Measurements from ENCODE around the gene KCND3. TPM values are rescaled to one million over a fixed set of nuclear protein-coding genes. Genes with fewer than 3 reads are reported as not detected.

KCND3 gene
- total and polyA plus RNA-seq, 2 experiments from 2014 or later = 0.10 to 0.18 TPM

- Histone ChIP-seq H3K27me3 (ENCODE audit: insufficient read depth) (no peaks in the 10 kb centered on the region), H3K4me3 (no peak overlapping the region), H4K20me1 (replicated peaks; ENCODE audit: insufficient read depth) (no peaks in the 10 kb centered on the region), H3K79me2 (replicated peaks; ENCODE audit: insufficient read depth) (no peaks in the 10 kb centered on the region), H2AFZ (no peak overlapping the region), H3K4me1 (ENCODE audit: insufficient read depth) (peaks cover 3% of the 10 kb centered on the region; the same call in 1 of the 2 replicates), H3F3A (replicated peaks; ENCODE audit: low read depth) (no peaks in the 10 kb centered on the region), H3K36me3 (ENCODE audit: insufficient read depth) (no peaks in the 10 kb centered on the region), H3K4me2 (no peak overlapping the region), H3K9me2 (ENCODE audit: insufficient read depth) (peaks cover 15% of the 10 kb centered on the region), H3K27ac (ENCODE audit: low read depth) (peak overlapping the region; percentile 14; the same call in 1 of the 2 replicates)
- TF ChIP-seq EZH2phosphoT487 (IDR thresholded peaks at IDR 0.05; ENCODE audit: unreplicated experiment) = no peak
- no peak for TF ChIP-seq POLR2AphosphoS5 (IDR thresholded peaks at IDR 0.05; ENCODE audit: low read depth)
- no peak for TF ChIP-seq CREB1 (CRISPR knock-in tag; IDR thresholded peaks at IDR 0.05; ENCODE audit: low read depth)
- TF ChIP-seq ZNF462 (CRISPR knock-in tag; IDR thresholded peaks at IDR 0.05) = no peak
- TF ChIP-seq STAT1 (IDR thresholded peaks at IDR 0.05; ENCODE audit: unreplicated experiment) = no peak
- no peak for TF ChIP-seq ETS1 (IDR thresholded peaks at IDR 0.05)
- no peak for TF ChIP-seq JUNB (IDR thresholded peaks at IDR 0.05; ENCODE audit: unreplicated experiment)
- no peak for TF ChIP-seq ZNF331 (CRISPR knock-in tag; IDR thresholded peaks at IDR 0.05; ENCODE audit: low read depth)
- no peak for TF ChIP-seq ZNF114 (CRISPR knock-in tag; IDR thresholded peaks at IDR 0.05)
- TF ChIP-seq EZH2 (IDR thresholded peaks at IDR 0.05; ENCODE audit: low read depth, unreplicated experiment) = no peak
- no peak for TF ChIP-seq NANOG (IDR thresholded peaks at IDR 0.05; ENCODE audit: borderline replicate concordance)
- TF ChIP-seq REST (IDR thresholded peaks at IDR 0.05; ENCODE audit: unreplicated experiment) = no peak
- TF ChIP-seq CTCF (conservative IDR thresholded peaks at IDR 0.05; ENCODE audit: low read depth in 2 of 2) = no peak
- Mint-ChIP-seq H3K36me3 (ENCODE audit: low read depth) (no peaks in the 10 kb centered on the region), H3K27me3 (ENCODE audit: insufficient read depth, low read depth, poor library complexity) (peaks cover 1% of the 10 kb centered on the region), H3K4me1 (peaks cover 25% of the 10 kb centered on the region; the same call in 2 of the 3 replicates), H3K27ac (no peak overlapping the region), H3K4me3 (no peak overlapping the region), H3K9me3 (no peaks in the 10 kb centered on the region; the same call in 1 of the 3 replicates)
- DNase-seq (ENCODE audit: low spot score) (peak; percentile 83), ATAC-seq (peak; percentile 69)
These were observed 210.9 kb downstream of the KCND3 start for GRCh38 chr1:111778541-111779051.
